Fibroblast of skin of scalp (primary cell): ENCODE results near the gene KCNT1.

Source experiments
- DNase-seq: peaks from one replicate; pipeline ENCODE4 v3.0.0-alpha.2; 2013

KCNT1 gene

DNA sequence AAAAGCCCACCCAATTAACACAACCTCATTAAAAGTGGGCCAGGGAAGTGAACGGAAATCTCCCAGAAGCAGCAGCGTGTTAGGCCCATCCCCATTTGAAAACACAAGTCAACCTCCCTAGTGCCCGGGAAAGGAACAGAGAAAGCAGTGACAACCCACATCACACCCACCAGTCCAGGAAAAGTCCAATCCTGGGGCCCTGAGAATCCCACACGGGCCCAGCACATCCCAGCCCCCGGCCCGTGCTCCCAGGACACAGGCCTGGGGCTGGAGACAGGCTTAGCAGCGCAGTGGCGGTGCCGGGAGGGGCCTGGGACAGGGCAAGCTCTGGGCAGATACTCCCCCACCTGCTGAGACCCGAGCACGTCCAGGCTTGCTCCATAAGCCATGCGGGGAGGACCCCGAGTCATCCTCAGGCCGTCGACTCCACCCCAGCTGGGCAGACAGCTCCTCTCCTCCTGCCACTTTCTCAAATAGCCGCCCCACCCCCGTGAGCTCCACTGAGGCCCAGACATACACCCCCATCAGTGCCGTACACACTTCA is 101.0 kb downstream of the KCNT1 start:
- no peak for DNase-seq

DNA sequence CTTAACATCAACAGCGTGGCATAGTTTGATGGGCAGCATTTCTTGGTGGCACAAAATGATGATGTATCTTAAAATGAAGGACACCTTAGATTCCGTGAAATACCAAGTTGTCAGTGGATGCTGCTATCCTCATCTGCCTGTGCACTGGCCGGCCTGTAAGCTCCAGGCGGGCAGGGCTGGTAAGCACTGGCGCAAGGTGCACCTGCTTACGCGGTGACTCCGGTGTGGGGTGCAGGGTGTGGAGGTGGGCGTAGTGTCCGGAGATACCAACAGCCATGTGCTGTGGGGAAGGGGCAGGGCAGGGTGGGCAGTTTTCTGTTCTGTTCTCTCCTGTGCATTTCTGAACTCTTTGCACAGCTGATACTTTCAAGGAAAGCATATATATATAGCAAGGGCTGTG is 101.5 kb downstream of the KCNT1 start:
- no peak for DNase-seq

DNA sequence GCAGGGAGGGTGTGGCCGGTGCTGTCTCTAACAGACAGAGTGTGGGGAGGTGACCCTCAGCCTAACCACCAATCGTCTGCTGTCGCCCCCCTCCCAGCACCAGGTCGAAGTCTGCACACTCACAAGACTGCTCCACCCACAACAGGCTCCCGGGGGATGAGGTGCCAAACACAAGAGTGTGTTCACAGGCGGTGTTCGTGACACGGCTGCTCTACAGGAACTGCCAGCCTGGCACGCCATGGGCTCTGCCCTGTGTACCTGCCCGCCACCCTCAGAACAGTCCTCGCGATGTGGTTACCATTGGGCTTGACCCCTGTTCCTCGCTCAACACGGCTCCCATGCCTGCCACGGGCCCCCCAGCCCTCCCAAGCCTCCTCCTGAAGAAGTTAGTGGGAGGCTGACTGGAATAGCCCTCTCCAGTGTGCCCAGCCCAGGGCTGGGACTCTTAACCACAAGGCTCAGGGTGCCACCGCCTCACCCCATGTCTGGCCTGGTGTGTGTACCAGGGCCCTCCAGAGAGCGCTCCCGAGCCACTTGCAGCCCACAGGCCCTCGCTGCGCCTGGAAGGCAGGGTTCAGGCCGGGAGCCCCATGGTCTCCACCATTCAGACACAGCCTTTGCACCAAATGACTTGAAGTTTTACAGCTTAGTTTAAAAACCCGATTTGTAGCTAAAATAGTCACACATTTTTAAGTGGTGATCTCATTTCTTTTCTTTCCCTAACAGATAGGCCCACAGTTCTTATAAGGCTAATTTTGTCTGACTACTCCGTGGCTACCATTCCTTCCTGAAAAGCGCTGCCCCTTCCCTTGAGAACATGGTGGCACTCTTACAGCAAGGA is 102.8 kb downstream of the KCNT1 start:
- DNase-seq, result peak; percentile 39

DNA sequence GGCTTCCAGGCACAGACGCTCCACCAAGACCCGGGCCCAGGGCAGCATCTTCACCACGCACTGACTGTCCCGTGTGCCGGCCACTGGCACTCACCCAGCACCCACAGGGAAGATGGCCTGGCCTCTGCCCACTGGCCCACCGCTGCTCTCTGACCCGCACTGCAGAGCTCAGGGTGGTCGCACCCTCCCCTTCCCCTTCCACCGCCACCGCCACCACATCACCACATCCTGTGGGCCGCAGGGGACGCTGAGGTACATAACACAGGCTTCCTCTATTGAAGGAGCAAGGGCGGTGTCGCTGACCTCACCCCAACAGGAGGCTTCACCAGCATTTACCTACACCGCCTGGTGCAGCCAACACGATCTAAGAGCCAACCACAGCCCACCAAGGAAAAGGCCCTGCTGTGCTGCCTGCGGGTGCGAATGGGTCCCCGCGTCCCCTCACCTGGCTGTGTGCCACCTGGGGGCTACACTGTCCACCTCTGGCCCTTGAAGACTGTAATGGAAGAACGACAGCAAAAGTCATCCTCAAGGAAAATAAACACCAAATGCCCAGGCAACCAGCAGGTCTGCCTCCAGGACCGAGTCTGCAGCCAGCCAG is 103.5 kb downstream of the KCNT1 start:
- no peak for DNase-seq

DNA sequence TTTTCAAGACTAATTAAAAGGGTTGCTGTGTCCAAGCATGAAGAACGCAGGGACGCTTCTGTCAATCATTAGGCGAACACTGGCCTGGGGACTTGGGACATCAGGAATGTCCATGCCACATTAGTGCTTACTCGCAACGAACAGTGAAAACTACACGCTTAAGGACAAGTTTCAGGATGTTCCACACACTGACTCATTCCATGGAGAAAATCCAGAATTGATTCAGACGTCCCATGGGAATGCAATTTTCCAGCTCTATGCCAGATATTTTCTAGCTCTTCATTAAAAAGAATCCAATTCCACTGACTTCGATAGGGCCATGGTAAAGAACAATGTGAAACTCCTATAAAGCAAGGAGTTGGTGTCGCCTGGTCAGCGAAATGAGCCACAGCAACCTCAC is 107.2 kb downstream of the KCNT1 start:
- DNase-seq, result peak; percentile 84

GRCh38 chr9:135810806-135811575 is 109.0 kb downstream of the KCNT1 start:
- no peak for DNase-seq

DNA sequence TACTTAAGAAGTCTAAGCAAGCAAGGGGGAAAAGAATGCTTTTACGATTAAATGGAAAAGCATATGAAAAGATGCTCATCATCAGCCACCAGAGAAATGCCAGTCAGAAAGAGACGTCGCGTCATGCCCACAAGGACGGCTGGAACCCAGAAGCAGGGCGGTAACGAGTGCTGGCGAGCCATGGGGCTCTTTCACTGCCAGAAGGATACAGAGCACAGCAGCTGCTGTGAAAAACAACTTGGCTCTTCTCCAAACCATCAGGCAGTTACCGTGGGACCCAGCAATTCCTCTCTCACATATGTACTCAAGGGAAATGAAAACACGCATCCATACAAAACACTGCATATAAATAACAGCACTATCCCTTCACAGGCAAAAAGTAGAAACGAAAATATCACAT is 109.8 kb downstream of the KCNT1 start:
- DNase-seq, result peak; percentile 51

GRCh38 chr9:135812961-135813360 is 111.0 kb downstream of the KCNT1 start:
- no peak for DNase-seq

DNA sequence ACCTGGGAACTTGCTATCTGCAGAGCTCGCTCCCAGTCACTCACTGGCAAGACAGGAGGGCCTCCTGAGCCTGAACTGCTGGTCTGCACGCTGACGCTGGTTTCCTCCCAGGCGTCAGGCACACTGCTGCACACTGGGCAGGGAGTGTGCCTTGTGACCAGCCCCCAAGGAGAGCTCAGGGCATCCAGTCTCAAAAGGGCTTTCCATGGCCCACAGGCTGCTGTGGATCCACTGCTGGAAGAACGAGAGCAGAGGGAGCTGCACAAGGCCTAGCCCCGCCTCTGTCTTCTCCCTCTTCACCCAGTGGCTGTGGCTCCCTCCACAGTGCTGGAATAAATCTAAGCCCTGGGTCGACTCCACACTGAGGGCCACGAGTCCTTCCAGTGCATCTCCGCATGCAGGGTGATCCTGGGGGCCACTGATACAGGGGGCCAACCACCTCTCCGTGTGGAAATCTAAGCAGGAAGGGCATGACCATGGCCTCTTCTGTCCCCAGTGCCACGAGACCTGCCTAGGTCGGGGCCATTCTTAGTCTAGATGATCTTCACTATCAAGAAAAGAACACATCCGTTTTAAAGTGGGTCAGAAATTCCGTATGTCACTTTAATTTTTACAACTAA is 111.8 kb downstream of the KCNT1 start:
- no peak for DNase-seq

GRCh38 chr9:135814421-135815095 is 112.6 kb downstream of the KCNT1 start:
- DNase-seq, result no peak

DNA sequence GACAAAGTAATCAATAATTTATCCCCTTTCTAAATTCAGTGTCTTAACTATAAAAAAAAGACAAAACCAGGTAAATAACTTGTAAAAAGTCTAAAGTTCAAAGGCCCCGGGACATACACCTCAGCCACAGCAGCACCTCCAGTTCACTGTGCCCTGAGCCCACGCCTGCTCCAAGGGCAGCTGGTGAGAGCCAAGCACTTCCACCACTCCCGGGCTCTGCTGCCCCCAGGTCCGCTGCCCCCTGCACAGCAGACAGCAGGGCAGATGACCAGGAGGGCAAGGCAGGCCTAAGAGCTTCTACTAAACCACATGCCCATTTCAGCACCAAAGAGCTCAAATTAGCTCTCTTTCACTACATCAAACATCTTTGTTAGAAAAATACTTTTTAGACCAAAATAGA is 113.4 kb downstream of the KCNT1 start:
- no peak for DNase-seq

- no peak for DNase-seq
These were observed 114.1 kb downstream of the KCNT1 start for GRCh38 chr9:135815830-135816650.

- no peak for DNase-seq
These were observed 114.6 kb downstream of the KCNT1 start for GRCh38 chr9:135816651-135816970.

- DNase-seq, result no peak
These were observed 116.1 kb downstream of the KCNT1 start for GRCh38 chr9:135817951-135818717.

DNA sequence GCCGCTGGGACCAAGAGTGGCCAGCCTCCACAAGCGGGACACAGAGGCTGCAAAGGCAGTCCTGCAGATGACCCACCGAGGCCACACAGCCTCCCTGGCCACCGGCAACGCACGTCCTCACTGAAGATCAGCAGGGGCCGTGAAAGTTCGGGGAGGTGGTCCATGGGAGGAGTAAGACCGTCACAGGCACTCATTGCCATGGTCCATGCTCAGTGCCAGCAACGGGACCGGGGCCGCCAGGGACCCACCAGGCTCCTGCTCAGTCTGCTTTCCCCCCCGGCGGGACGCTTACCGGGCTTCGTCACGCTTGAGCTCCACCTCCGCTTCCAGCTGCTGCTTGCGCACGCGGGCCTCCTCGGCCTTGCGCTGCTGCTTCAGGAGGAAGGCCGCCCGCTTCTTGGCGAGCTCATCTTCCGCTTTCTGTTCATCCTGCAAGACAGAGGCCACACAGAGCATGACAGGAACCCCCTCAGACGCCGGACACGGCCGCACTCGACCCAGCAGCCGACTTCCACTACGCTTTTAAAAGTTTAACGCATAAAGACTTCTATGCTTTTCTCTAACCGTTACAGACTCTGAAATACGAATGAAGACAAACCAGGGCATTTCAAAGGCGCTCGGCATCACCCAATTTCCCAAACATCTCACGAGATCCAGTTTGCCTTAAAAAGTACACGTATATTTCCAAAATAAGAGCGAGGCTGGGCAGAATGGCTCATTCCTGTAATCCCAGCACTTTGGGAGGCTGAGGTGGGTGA is 116.9 kb downstream of the KCNT1 start:
- no peak for DNase-seq

- DNase-seq, result no peak
These were observed 117.9 kb downstream of the KCNT1 start for GRCh38 chr9:135819905-135820304.

DNA sequence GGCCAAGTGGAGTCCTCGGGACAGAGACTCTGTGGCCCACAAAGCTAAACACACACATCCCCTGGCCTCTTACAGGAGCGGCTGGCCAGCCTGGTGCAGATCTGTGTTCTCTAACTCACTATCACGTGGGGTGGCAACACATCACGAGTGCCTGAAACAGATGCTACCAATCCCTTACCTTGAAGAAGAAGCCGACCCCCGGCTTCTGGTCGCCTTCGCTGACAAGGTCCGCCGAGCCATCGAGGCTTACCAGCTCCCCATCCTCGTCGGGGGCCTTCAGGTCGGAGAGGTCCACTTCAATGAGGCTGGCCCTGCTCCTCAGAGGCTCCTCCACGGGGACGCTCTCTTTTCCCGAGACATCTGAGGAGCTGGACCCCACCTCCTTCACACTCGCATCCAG is 118.7 kb downstream of the KCNT1 start:
- DNase-seq, result no peak

DNA sequence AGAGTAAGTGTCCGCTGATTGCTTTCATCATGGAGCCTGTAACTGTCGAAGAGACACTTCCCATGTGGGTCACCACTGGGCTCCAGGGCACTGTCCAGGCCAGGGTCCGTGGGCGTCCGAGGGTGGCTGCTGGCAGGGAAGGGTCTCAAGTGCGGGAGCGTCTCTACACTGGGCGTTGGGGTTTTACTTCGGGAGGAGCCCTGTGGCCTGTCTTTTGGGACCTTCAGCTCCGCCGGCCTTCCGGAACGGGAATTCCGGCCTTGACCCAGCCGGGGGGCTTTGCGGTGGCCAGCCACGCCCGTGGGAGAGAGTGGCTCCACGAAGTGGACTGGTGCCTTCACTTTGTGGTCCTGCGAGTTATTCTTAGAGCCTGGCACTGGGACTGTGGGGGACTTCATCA is 119.1 kb downstream of the KCNT1 start:
- DNase-seq, result no peak

DNA sequence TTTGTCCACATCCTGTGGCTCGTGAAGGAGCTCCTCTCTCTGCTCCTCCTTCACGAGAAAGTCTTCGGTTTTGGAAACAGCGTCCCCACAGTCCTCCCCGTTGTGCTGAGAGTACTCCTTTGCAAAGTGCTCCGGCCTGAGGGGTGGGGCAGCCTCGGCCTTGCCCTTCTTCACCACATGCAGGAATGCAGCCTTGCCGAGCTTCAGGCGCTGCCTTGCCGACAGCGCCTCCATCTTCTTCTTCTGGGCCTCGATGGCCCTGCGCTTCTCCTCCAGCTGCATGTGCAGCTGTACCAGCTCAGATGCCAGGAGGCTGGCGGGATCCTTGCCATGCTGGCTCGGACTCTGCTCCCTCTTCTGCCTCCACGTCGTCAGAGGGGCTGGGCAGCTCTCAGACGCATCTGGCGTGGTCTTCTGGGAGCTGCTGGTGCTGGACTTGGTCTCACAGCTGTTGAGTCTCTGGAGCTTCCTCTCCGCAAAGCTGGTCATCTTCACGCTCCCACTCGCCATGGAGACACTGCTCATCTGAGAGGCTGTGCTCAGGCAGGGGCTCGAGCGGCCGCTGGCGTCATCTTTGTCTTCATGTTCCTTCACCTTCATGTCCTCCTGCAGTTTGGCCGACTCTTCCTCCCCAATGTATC is 119.9 kb downstream of the KCNT1 start:
- DNase-seq, result no peak
